ENCODE results near the gene SF3B2.
"Not testable (repeated sequence)": the region's sequence is repeated elsewhere in the genome, so short reads cannot be mapped to it uniquely, and the experiment has no call there.

Gene SF3B2

DNA sequence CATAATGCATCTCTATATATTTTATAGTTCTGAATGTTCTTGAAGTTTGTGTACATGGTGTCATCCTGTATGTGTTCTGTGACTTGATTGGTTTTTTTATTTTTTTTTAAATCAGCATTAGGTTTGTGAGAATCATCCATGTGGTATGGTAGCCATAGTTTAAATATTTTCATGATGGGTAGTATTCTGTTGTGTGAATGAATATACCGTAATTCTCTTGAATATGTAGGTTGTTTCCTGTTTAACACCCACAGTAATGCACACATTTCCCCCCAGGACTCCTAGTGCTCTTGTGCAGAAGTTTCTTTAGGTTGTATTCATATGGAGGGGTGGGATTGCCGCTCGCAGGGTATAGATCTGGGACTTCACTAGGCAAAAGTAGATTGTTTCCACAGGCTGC is 19.9 kb downstream of the SF3B2 start:
- no peak for DNase-seq (ENCODE audit: low spot score)
- TF ChIP-seq, protein P1, sequence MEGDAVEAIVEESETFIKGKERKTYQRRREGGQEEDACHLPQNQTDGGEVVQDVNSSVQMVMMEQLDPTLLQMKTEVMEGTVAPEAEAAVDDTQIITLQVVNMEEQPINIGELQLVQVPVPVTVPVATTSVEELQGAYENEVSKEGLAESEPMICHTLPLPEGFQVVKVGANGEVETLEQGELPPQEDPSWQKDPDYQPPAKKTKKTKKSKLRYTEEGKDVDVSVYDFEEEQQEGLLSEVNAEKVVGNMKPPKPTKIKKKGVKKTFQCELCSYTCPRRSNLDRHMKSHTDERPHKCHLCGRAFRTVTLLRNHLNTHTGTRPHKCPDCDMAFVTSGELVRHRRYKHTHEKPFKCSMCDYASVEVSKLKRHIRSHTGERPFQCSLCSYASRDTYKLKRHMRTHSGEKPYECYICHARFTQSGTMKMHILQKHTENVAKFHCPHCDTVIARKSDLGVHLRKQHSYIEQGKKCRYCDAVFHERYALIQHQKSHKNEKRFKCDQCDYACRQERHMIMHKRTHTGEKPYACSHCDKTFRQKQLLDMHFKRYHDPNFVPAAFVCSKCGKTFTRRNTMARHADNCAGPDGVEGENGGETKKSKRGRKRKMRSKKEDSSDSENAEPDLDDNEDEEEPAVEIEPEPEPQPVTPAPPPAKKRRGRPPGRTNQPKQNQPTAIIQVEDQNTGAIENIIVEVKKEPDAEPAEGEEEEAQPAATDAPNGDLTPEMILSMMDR (IDR thresholded peaks at IDR 0.05; ENCODE audit: extremely low read depth, insufficient read depth, missing control alignments): no peak
- in situ Hi-C loops (cut with MboI; ENCODE audit: low pct_unique_long_range_greater_than_20kb, low sequenced_read_pairs, unreplicated experiment): no loop called here

DNA sequence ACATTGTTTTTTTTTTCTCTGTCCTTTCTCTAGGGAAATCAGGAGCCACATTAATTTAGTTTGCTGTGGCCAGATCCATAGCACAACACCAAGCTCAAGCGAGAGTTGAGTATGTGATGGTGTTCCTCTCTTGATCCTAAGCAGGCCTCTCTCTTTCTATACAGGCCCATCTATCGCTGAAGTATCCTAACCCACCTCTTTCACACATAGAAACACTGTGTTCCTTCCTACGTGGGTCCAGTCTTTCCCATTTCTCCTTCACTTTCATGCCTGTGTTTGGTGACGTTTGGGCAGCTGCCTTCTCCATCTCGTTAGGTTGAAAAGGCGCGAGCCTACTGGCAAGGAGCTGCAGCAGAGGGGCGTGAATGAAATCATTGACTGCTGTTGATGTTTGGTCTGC is 20.4 kb downstream of the SF3B2 start:
- TF ChIP-seq, protein P1 (IDR thresholded peaks at IDR 0.05; ENCODE audit: extremely low read depth, insufficient read depth, missing control alignments): no peak
- in situ Hi-C loops (cut with MboI; ENCODE audit: low pct_unique_long_range_greater_than_20kb, low sequenced_read_pairs, unreplicated experiment): no loop called here
- no peak for DNase-seq (ENCODE audit: low spot score)

DNA sequence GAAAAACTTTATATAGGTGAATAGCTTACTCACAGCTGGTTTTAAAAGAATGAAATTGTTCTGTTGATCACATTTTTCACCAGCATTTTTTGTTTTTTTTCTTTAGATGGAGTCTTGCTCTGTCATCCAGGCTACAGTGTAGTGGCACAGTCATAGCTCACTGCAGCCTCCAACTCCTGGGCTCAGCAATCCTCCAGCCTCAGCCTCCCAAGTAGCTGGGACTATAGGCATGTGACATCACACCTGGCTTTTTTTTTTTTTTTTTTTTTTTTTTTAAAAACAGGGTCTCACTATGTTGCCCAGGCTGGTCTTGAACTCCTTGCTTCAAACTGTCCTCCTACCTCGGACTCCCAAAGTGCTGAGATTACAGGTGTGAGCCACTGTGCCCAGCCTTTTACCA is 21.5 kb downstream of the SF3B2 start:
- TF ChIP-seq, protein P1 (IDR thresholded peaks at IDR 0.05; ENCODE audit: extremely low read depth, insufficient read depth, missing control alignments): no peak
- in situ Hi-C loops (cut with MboI; ENCODE audit: low pct_unique_long_range_greater_than_20kb, low sequenced_read_pairs, unreplicated experiment): no loop called here

DNA sequence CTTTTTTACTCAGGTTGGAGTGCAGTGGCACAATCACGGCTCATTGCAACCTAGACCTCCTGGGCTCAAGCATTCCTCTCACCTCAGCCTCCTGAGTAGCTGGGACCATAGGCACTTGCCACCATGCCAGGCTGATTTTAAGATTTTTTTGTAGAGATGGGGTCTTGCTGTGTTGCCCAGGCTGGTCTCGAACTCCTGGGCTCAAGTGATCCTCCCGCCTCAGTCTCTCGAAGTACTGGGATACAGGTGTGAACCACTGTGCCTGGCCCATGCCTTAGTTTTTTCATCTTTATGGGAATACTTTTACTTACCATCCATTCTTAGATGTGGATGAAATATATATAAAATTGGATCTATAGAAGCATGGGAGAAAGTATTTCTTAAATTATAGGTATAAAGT is 23.1 kb downstream of the SF3B2 start:
- in situ Hi-C loops (cut with MboI; ENCODE audit: low pct_unique_long_range_greater_than_20kb, low sequenced_read_pairs, unreplicated experiment): no loop called here
- TF ChIP-seq, protein P1 (IDR thresholded peaks at IDR 0.05; ENCODE audit: extremely low read depth, insufficient read depth, missing control alignments): no peak
- no peak for DNase-seq (ENCODE audit: low spot score)

More for the DNA sequence above, 21.5 kb downstream of the SF3B2 start:
- DNase-seq (ENCODE audit: low spot score): no peak

DNA sequence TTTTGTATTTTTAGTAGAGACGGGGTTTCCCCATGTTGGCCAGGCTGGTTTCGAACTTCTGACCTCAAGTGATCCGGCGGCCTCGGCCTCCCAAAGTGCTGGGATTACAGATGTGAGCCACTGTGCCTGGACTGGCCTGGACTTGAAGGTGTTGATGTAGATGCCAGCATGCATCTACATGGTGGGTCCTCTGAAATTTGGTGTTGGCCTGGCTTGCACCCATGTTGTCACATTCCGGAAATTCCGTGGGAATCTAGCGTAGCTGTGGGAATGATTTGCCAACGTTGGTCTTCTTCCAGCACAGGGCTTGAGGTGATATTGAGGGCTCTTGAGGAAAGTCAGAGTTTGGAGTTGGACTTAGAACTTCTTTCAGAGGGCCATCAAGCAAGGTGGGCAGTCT is 24.4 kb downstream of the SF3B2 start:
- DNase-seq (ENCODE audit: low spot score): no peak
- in situ Hi-C loops (cut with MboI; ENCODE audit: low pct_unique_long_range_greater_than_20kb, low sequenced_read_pairs, unreplicated experiment): no loop called here
- TF ChIP-seq, protein P1 (IDR thresholded peaks at IDR 0.05; ENCODE audit: extremely low read depth, insufficient read depth, missing control alignments): no peak

DNA sequence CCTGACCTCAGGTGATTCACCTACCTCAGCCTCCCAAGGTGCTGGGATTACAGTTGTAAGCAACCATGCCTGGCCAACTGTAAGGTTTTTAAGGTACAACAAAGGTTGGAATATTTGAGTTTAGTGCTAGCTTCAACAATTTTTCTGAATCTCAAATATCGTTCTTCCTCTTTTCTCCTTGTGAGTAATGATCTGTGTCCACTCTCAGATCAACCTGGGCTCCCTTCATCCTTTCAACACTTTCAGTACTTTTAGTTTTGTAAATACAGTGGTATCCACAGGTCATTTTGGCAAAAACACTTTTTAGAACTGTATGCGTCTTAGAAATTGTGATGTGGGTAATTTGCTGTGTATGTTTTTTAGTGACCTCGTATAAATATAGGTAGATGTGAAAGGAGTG is 25.8 kb downstream of the SF3B2 start:
- in situ Hi-C loops (cut with MboI; ENCODE audit: low pct_unique_long_range_greater_than_20kb, low sequenced_read_pairs, unreplicated experiment): no loop called here
- no peak for DNase-seq (ENCODE audit: low spot score)
- TF ChIP-seq, protein P1 (IDR thresholded peaks at IDR 0.05; ENCODE audit: extremely low read depth, insufficient read depth, missing control alignments): no peak

DNA sequence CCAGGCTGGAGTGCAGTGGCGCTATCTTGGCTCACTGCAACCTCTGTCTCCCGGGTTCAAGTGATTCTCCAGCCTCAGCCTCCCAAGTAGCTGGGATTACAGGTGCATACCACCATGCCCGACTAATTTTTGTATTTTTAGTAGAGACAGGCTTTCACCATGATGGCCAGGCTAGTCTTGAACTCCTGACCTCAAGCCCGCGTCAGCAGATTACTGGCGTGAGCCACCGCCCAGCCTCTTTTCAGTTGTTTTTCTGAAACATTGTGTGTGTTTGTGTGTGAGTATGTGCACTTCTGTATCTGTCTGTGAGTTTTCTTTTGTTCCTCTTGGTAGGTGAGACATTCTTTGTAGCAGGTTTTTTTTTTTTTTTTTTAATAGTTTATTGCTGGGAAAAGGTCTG is 26.8 kb downstream of the SF3B2 start:
- not testable (repeated sequence) for DNase-seq (ENCODE audit: low spot score)

More for the DNA sequence above, 26.8 kb downstream of the SF3B2 start:
- in situ Hi-C loops (cut with MboI; ENCODE audit: low pct_unique_long_range_greater_than_20kb, low sequenced_read_pairs, unreplicated experiment): not testable (repeated sequence)

Data from GM13977 (cell line).